NCI-H1694 treated with DMSO at 0.1 percent for 48 hours (cell line): ENCODE results near the gene MAP3K4.
"Not testable (repeated sequence)": the region's sequence is repeated elsewhere in the genome, so short reads cannot be mapped to it uniquely, and the experiment has no call there.

ENCODE experiments used
- DNase-seq: peaks from one replicate; lab custom pipeline; 2025; lab: John Stamatoyannopoulos, UW

The MAP3K4 gene

DNA sequence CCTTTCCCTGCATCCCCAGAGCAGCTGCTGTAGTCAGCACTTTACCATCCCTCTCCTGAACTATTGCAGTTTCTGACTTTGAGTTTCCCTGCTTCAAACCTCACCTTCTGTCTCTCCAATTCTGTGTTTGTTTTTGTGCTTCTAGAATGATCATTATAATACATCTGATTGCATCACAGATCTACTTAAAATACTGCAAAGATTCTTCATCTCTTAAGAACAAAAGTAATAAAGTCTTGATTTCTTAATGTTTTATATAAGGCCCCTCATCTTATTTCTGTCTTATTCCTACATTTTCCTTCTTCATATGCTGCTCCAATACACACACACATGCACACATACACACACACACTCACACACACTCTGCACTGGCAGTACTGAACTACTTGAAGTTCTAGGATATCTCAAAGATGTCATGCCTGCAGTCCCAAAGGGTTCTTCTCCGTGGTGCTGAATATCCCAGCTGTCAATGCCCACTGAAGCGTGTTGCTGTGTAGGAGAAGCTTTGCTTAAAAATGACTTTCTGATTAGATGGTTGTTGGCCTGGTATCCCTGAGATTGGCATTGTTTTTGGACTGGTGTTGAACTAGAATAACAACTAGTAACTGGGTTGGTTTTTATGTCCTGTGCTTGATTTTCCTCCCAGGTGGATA lies 97.2 kb downstream of the MAP3K4 start:
- DNase-seq, result no peak

DNA sequence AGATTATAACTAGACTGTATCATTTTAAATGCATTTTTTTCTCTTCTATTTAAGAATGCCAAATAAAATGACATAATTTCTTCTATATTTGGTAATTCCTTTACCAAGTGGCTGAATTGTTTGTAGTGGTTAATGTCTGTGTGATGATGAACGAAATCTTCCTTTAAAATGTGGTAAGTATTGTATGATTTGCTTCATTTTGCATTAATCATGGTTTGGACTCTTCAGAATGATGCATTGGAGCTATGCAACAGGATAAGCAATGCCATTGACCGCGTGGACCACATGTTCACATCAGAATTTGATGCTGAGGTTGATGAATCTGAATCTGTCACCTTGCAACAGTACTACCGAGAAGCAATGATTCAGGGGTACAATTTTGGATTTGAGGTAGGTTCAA lies 99.6 kb downstream of the MAP3K4 start:
- DNase-seq, result no peak

DNA sequence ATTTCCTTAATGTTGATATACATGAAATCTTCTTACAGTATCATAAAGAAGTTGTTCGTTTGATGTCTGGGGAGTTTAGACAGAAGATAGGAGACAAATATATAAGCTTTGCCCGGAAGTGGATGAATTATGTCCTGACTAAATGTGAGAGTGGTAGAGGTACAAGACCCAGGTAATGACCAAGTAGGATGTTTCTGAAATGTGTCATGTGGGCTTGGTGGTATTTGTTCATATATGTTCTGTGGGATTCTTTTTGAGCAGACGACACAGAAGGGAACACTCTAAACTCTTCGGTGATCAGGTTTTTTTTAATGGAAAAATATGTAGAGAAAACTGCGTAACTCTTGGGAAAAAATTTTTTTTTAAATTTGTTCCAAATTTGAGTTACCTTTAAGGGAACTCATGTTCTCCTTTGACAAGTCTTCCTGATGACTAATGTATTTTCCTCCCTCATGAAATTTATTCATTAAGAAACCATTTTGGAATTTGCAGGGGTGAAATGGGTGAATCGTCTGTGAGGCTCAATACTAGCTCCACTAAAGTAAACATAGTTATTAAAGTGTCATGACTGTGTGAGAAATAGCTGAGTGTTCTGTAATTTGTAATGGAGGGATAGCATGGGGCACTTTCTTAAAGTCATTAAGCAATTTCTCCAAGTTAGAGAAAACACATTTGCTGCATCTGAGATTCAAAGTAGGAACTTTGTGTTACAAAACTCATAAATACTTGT lies 100.6 kb downstream of the MAP3K4 start:
- DNase-seq, result no peak

- DNase-seq, result no peak
These were observed 103.4 kb downstream of the MAP3K4 start for GRCh38 chr6:161094955-161095354.

- no peak for DNase-seq
These were observed 104.3 kb downstream of the MAP3K4 start for GRCh38 chr6:161095916-161096315.

DNA sequence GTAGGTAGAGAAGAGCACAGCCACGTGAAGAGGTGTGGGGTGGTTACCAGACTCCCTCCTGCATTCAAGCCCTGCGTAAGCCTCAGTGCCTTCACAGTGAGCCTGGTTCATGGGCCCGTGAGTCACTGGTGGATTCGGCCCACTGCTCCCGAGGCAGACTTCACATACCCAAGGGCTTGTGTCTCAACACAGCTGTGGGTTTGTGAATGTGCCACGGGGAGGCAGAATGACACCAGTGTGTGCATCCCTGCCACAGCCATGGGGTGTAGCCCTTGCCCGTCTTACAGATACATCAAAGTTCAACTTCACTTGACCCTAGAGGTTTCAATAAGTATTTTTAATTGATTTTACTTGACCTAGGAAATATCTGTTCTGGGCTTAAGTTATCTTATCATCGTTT lies 108.5 kb downstream of the MAP3K4 start:
- no peak for DNase-seq

DNA sequence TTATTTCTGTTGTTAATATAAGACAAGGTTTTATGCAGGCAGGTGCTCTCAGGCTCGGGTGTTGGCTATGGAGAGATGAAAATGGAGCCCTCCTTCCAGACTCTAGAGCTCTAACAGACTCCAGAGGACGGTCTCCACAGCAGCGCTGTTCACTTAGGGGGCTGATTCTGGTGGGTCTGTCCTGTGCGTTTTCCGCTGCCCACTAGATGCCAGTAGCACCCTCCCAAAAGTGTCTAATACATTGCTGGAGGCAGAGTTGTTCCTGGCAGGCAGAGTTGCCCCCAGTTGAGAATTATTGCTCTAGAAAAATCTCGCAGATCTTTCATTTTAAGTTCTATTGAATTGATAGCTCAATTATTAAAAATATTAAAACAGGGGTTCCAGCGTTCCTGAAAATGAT lies 109.9 kb downstream of the MAP3K4 start:
- no peak for DNase-seq

- no peak for DNase-seq
These were observed 111.9 kb downstream of the MAP3K4 start for GRCh38 chr6:161103475-161103874.

DNA sequence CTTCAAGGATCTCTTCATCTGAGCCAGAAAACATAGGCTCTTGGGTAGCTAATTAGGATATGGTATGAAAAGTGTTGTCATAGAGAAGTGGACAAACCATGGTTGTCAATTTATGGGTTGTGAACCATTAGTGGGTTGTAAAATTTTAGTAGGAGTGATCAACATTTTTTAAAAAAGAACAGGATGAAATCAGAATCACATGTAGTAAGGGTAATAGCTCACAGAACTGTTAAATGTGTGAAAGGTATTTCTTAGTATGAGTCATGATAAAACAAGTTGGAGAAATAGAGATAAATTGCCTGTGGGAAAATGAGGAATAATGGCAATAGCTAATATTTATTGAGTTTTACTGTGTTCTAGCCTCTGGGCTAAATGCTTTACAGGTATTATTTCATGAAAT lies 113.4 kb downstream of the MAP3K4 start:
- DNase-seq, result no peak

GRCh38 chr6:161105408-161105807 lies 113.8 kb downstream of the MAP3K4 start:
- no peak for DNase-seq

DNA sequence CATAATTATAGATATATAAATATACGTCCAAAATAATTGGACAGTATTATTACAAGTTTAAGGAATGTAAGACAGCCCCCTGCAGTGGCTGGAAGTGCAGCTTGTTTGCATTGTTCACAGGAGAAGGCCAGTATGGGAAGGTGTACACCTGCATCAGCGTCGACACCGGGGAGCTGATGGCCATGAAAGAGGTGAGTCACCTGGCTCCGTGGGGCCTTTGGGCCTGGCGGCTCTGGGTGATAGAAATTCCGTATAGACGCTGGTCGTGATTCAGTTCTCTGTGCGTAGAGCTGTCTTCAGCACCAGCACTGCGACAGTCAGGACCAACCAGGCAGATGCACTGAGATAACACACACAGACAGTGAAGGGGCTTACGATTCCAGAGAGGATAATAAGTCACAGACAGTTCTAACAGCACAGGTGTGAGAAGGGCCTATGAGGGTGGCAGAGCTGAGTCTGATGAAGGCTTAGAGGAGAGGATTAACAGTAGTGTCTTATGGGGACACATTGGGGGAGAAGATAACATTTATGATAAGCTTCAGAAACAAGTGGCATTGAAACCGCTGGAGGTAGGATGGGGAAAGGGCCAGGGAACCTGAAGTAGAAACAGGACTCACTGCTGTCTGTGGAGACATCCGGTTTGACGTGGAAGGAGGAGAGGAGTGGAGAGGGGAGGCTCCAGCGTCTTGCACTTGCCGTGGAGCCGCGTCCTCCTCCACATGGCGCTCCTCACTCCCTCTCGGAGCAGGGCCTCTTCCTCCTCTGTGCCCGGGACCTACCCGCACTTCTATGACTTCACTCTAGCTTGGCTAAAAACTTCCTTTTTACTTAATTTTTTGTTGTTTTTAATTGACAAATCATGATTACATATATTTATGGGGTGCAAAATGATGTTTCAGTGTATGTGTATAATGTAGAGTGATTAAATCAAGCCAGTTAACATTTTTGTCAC lies 116.5 kb downstream of the MAP3K4 start:
- DNase-seq, result no peak

GRCh38 chr6:161108916-161109315 lies 117.3 kb downstream of the MAP3K4 start:
- DNase-seq, result no peak

DNA sequence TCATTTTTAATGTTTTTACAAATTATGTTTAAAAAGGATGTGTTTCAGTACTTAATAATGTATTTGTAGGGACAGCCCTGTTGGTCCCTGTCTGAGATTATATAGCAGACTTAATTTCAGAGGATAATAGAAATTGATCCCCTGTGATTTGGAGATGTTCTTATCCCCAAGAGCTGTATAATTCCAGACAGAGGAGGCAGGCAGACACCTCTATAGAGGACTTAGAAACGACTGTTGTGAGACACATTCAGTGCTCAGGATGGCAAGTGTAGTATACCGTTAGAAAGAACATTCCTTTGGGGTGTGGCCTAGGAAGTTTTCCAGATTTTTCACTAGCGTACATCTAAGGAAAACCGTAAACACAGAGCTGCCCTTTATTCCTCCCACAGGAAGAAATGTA lies 117.8 kb downstream of the MAP3K4 start:
- DNase-seq, result no peak

- DNase-seq, result no peak
These were observed 118.6 kb downstream of the MAP3K4 start for GRCh38 chr6:161110028-161110779.

GRCh38 chr6:161111261-161111660 lies 119.7 kb downstream of the MAP3K4 start:
- DNase-seq, result no peak

GRCh38 chr6:161115468-161115867 lies 123.9 kb downstream of the MAP3K4 start:
- no peak for DNase-seq

- DNase-seq, result no peak
These were observed 125.0 kb downstream of the MAP3K4 start for GRCh38 chr6:161116554-161116953.

DNA sequence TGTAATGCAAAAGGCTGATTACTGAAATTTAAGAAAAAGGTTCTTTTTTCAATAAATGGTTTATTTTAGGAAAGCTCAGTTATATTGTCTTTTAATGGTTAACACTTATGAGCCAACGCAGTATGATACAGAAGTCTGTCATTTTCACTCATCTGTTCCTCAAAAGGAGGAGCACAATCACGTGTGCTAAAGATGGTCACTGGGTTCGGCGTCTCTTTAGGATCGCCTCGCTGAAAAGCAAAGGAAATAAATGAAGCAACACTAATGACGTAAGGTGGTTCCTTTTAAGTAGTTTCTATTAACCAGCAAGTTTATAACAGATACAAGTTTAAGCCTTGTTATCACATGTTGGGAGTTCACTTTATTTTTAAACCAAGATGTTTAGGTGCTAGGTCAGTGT lies 125.7 kb downstream of the MAP3K4 start:
- no peak for DNase-seq

DNA sequence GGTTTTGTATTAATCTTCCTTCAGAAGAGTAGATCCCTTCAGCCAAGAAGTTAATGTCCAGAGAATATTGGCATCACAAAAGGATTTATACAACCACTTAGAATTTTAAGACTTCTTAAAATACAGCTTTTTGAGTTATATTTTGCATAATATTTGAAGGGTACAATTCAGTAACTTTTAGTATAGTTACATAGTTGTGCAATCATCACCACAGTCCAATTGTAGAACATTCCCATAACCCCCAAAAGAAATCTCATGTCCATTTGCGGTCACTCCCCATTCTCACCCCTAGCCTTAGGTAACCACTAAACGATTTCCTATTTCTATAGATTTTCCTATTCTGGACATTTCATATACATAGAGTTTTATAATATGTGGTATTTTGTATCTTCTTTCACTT lies 126.4 kb downstream of the MAP3K4 start:
- no peak for DNase-seq

- not testable (repeated sequence) for DNase-seq
These were observed 131.8 kb downstream of the MAP3K4 start for GRCh38 chr6:161123319-161123718.

- no peak for DNase-seq
These were observed 134.0 kb downstream of the MAP3K4 start for GRCh38 chr6:161125591-161125990.
